Peyer's patch (tissue), 4 donors: ENCODE results near the gene SGO2. TPM values are rescaled to one million over a fixed set of nuclear protein-coding genes. Genes with fewer than 3 reads are reported as not detected.

Experiments used
- DNase-seq, 3 donors: peaks; one replicate each; pipeline ENCODE4 v3.0.0-alpha.2; 2017 to 2019
- H3K27ac ChIP-seq, 4 donors: fragments of 200-600 bp; sonication (generic); one replicate each; pipeline ENCODE4 v1.5.1; 2016 to 2019
- H3K27me3 ChIP-seq, 2 donors: fragments of 200-600 bp; sonication (generic); one replicate each; pipeline ENCODE4 v1.5.1; 2019
- H3K36me3 ChIP-seq, 3 donors: fragments of 200-600 bp; sonication (generic); one replicate each; pipeline ENCODE4 v1.5.1; 2016 to 2019
- H3K4me1 ChIP-seq, 4 donors: fragments of 200-600 bp; sonication (generic); one replicate each; pipeline ENCODE4 v1.5.1; 2016 to 2019
- H3K4me3 ChIP-seq, 4 donors: fragments of 200-600 bp; sonication (generic); 1 replicate in 3 of 4; 2 replicates in 1 of 4; pipeline ENCODE4 v1.5.1; 2016 to 2019; ENCODE audit warnings: mild to moderate bottlenecking in 1 of 4
- H3K9me3 ChIP-seq, 4 donors: fragments of 200-600 bp; sonication (generic); one replicate each; pipeline ENCODE4 v1.5.1; 2016 to 2019; ENCODE audit warnings: mild to moderate bottlenecking in 1 of 4
- POLR2A ChIP-seq, 2 donors: fragments of 450-650 bp; IDR thresholded peaks; one replicate each; pipeline ENCODE4 v1.5.1; 2017; ENCODE audit warnings: antibody characterized with exemption in 2 of 2, mild to moderate bottlenecking in 2 of 2, moderate library complexity in 2 of 2
- total RNA-seq, 4 donors: library from RNA; depleted of rRNA; stranded (reverse); fragments of >200 nt; gene quantifications; one replicate each; pipeline ENCODE4 v1.1.0, GENCODE V29; 2016
- TF ChIP-seq, protein P1 (sequence below), 6 experiments: fragments of 450-650 bp in 4 of 6; fragments of 200-600 bp in 2 of 6; sonication (generic) in 1 of 6; IDR thresholded peaks; one replicate each; pipeline ENCODE4 v1.5.1; 2017 to 2019; ENCODE audit warnings: antibody characterized with exemption in 6 of 6, mild to moderate bottlenecking in 3 of 6, moderate library complexity in 1 of 6

SGO2 gene
- total RNA-seq, 4 donors from 2014 or later, result 2.5 to 10.0 (median 6.7) TPM

DNA sequence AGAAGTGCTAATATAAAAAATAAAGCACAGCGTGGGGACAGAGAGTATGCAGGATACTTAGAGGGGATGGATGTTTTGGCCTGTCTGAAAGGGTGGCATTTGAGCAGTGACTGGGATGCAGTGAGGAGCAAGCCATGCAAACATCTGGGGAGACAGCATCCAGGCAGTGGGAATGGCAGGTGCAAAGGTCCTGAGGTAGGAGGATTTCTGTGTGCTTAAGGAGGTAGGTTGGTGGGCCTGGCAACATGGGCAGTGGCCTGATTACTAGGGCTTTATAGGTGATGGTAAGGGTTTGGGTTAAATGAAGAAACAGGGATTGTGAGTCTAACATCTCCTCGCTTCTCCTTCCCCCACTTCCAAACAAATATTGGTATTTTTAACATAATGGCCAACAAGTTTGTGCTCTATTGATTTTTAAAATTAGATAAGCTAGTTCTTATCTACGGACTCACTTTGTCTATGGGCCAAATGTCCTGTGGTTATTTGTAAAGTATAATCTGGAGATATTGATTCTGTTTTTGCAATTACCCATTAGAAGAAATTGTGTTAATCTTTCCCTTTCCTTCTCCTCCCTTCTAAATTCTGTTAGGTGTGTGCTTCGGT lies 62.2 kb downstream of the SGO2 start:
- Histone ChIP-seq H3K36me3 (no peaks in the 10 kb centered on the region), H3K27ac (no peak overlapping the region), H3K27me3 (no peaks in the 10 kb centered on the region), H3K9me3 (no peaks in the 10 kb centered on the region), H3K4me1 (peaks cover 0 to 7% (median 0%) of the 10 kb centered on the region in 4 donors), H3K4me3 (no peak overlapping the region)
- TF ChIP-seq, protein P1, sequence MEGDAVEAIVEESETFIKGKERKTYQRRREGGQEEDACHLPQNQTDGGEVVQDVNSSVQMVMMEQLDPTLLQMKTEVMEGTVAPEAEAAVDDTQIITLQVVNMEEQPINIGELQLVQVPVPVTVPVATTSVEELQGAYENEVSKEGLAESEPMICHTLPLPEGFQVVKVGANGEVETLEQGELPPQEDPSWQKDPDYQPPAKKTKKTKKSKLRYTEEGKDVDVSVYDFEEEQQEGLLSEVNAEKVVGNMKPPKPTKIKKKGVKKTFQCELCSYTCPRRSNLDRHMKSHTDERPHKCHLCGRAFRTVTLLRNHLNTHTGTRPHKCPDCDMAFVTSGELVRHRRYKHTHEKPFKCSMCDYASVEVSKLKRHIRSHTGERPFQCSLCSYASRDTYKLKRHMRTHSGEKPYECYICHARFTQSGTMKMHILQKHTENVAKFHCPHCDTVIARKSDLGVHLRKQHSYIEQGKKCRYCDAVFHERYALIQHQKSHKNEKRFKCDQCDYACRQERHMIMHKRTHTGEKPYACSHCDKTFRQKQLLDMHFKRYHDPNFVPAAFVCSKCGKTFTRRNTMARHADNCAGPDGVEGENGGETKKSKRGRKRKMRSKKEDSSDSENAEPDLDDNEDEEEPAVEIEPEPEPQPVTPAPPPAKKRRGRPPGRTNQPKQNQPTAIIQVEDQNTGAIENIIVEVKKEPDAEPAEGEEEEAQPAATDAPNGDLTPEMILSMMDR (IDR thresholded peaks at IDR 0.05), result no peak
- no peak for TF ChIP-seq POLR2A (IDR thresholded peaks at IDR 0.05)
- no peak for DNase-seq

DNA sequence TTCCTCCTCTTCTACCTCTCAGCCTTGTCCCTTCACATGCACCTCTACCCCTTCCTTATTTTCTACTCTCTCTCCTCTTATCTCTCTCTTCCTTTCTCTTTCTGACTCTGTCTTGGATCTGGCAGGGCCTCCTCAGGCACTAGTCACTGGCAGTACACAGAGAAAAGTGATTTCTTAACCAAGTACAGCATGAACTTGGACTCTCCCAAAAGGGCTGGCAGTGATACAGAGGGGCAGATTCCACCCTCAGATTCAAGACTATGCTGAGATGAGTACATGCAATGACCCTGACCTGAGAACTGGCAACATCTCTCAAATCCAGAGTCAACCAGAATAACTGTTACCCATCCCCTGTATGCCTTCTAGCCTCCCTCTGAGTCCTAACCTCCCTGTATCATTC lies 64.1 kb downstream of the SGO2 start:
- TF ChIP-seq, protein P1 (IDR thresholded peaks at IDR 0.05), result no peak
- no peak for TF ChIP-seq POLR2A (IDR thresholded peaks at IDR 0.05)
- no peak overlapping the region for H3K27ac ChIP-seq
- peaks cover 0 to 6% (median 0%) of the 10 kb centered on the region in 4 donors for H3K4me1 ChIP-seq
- no peaks in the 10 kb centered on the region for H3K27me3 ChIP-seq
- no peaks in the 10 kb centered on the region for H3K9me3 ChIP-seq
- no peaks in the 10 kb centered on the region for H3K36me3 ChIP-seq
- H3K4me3 ChIP-seq, result no peak overlapping the region
- DNase-seq, result peak in 1 of 3 donors; percentile 49

DNA sequence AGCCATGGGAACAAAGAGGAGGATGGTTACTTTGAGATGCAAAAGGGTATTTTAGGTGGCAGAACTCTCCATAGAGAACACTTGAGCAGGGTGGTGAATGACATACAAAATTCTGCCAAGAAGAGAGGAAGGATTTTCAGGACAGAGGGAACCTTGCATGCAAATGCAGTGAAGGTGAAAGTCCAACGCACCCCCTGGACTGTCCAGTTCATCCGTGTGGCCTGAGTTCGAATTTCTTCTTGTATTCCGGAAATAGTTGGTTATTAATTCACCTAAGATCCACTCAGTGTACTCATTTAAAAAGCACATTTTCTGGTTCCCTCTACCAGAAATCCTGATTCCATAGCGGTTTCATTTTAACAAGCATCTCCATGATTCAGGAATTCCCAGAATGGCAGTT lies 65.3 kb downstream of the SGO2 start:
- no peaks in the 10 kb centered on the region for H3K4me1 ChIP-seq

DNA sequence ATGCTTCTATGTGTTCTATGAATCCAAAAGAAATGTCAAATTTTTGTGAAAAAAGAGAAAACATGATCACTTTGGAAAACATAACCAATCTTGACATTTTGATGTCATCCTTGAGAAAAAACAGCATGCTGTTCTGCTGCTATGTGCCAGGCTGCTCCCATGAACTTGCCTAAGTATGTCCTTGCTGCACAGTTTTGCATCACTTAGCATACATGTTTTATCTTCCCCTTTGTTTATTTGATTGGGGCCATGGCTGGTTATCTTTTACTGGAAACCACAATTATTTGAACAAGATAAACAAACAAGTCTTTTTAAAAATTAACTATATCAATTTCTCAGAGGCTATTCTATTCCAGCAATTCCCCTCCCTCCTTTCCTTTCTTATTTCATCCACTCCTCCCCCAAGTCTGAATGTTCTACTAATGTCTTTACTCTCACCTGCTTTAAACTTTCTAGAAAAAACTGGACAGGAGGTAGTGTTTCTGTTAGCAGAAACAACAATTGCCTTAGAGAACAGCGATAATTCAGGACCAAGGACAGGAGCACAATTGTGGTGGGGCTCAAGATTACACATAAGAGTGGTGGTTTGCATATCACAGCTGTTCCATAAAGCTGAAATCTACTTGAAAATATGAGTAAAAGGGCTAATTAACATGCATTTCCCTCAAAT lies 66.5 kb downstream of the SGO2 start:
- Histone ChIP-seq H3K27ac (no peak overlapping the region), H3K4me3 (no peak overlapping the region), H3K9me3 (no peaks in the 10 kb centered on the region), H3K27me3 (no peaks in the 10 kb centered on the region), H3K36me3 (no peaks in the 10 kb centered on the region), H3K4me1 (no peaks in the 10 kb centered on the region)
- no peak for DNase-seq
- TF ChIP-seq, protein P1 (IDR thresholded peaks at IDR 0.05), result no peak
- TF ChIP-seq POLR2A (IDR thresholded peaks at IDR 0.05), result no peak

More for the DNA sequence above, 65.3 kb downstream of the SGO2 start:
- Histone ChIP-seq H3K27me3 (no peaks in the 10 kb centered on the region), H3K36me3 (no peaks in the 10 kb centered on the region), H3K4me3 (no peak overlapping the region), H3K9me3 (no peaks in the 10 kb centered on the region), H3K27ac (no peak overlapping the region)
- no peak for TF ChIP-seq POLR2A (IDR thresholded peaks at IDR 0.05)
- TF ChIP-seq, protein P1 (IDR thresholded peaks at IDR 0.05), result no peak
- no peak for DNase-seq

DNA sequence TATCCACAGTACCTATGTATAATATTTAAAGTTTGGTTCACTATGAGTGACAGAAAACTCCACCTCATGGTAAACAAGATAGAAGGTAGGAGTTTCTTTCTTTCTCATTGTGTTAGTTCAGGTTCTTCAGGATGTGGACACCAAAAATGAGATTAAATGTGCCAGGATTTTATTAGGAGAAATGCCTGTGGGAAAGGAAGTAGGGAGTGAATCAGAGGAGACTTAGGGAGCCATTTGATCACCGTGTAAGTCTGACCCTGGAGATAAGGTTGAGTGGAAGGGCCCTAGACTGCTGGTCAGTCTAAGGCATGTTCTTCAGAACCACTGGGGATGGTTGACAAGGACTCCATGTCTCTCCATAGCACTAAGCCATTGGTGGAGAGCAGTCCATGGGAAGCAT lies 67.9 kb downstream of the SGO2 start:
- no peaks in the 10 kb centered on the region for H3K27me3 ChIP-seq
- H3K36me3 ChIP-seq, result no peaks in the 10 kb centered on the region
- H3K9me3 ChIP-seq, result no peaks in the 10 kb centered on the region
- no peak for DNase-seq
- no peak overlapping the region for H3K27ac ChIP-seq
- H3K4me1 ChIP-seq, result no peaks in the 10 kb centered on the region
- H3K4me3 ChIP-seq, result no peak overlapping the region
- no peak for TF ChIP-seq POLR2A (IDR thresholded peaks at IDR 0.05)
- TF ChIP-seq, protein P1 (IDR thresholded peaks at IDR 0.05), result no peak
